OCI-LY7 (cell line): ENCODE results near the gene NOL9. TPM values are rescaled to one million over a fixed set of nuclear protein-coding genes. Genes with fewer than 3 reads are reported as not detected.

Experiments
- BruUV-seq: library from RNA; stranded (reverse); fragments of 400-500 nt; replicated peaks from 2 replicates; lab custom pipeline; 2021; lab: Mats Ljungman, UMichigan
- CTCF ChIA-PET: fragments of 300-600 bp; sonication (Branson Sonifier 250); formaldehyde crosslinking; loops from one replicate; lab custom pipeline; 2022; ENCODE audit warnings: antibody characterized with exemption; ENCODE audit not compliant: unreplicated experiment; lab: Charles Lee
- POLR2A ChIA-PET: fragments of 300-600 bp; sonication (Branson Sonifier 250); formaldehyde crosslinking; loops from one replicate; lab custom pipeline; 2022; ENCODE audit warnings: antibody characterized with exemption; lab: Charles Lee
- DNase-seq: peaks from one replicate; pipeline ENCODE4 v3.0.0-alpha.2; 2015; ENCODE audit warnings: low spot score
- H2AFZ ChIP-seq: fragments of 200-600 bp; sonication (generic), shearing (Covaris generic); 2 replicates; pipeline ENCODE4 v1.6.1; 2014; ENCODE audit warnings: mild to moderate bottlenecking, antibody characterized with exemption, low read length, moderate library complexity
- H3K27ac ChIP-seq: fragments of 200-600 bp; sonication (generic); 2 replicates; pipeline ENCODE4 v1.5.1; 2014; ENCODE audit warnings: mixed run types, low read depth, mild to moderate bottlenecking, moderate library complexity, low read length, inconsistent platforms; ENCODE audit not compliant: poor library complexity, severe bottlenecking
- H3K36me3 ChIP-seq: fragments of 200-600 bp; sonication (generic); 2 replicates; pipeline ENCODE4 v1.6.1; 2014; ENCODE audit warnings: mild to moderate bottlenecking, antibody characterized with exemption, low read length, moderate library complexity, mixed read lengths; ENCODE audit not compliant: insufficient read depth
- H3K4me1 ChIP-seq: fragments of 200-600 bp; sonication (generic); 2 replicates; pipeline ENCODE4 v1.5.1; 2014; ENCODE audit warnings: mild to moderate bottlenecking, low read length; ENCODE audit not compliant: insufficient read depth, poor library complexity, severe bottlenecking
- H3K4me2 ChIP-seq: fragments of 200-600 bp; sonication (generic); 2 replicates; pipeline ENCODE4 v1.6.1; 2014; ENCODE audit warnings: mild to moderate bottlenecking, low read length
- H3K4me3 ChIP-seq: fragments of 200-600 bp; sonication (generic); 2 replicates; pipeline ENCODE4 v1.5.1; 2014; ENCODE audit warnings: mild to moderate bottlenecking, low read depth, low read length; ENCODE audit not compliant: poor library complexity, severe bottlenecking
- H3K79me2 ChIP-seq: fragments of 200-600 bp; sonication (generic); 2 replicates; pipeline ENCODE4 v1.6.1; 2016; ENCODE audit warnings: low read depth, mild to moderate bottlenecking, low read length, moderate library complexity, mixed read lengths; ENCODE audit not compliant: insufficient read depth
- H3K9me2 ChIP-seq: fragments of 200-600 bp; sonication (generic); 2 replicates; pipeline ENCODE4 v1.6.1; 2016; ENCODE audit warnings: mild to moderate bottlenecking, low read length, mixed read lengths; ENCODE audit not compliant: insufficient read depth
- H3K9me3 ChIP-seq: fragments of 200-600 bp; sonication (generic); 2 replicates; pipeline ENCODE4 v1.6.1; 2014; ENCODE audit warnings: mild to moderate bottlenecking, mixed run types, low read length, mixed read lengths
- H4K20me1 ChIP-seq: fragments of 200-600 bp; sonication (generic); 2 replicates; pipeline ENCODE4 v1.6.1; 2014; ENCODE audit warnings: mild to moderate bottlenecking, antibody characterized with exemption, low read length, moderate library complexity, mixed read lengths; ENCODE audit not compliant: insufficient read depth
- CTCF ChIP-seq: fragments of 200-600 bp; sonication (generic); conservative IDR thresholded peaks from 2 replicates; pipeline ENCODE4 v1.5.1; 2014; ENCODE audit warnings: mild to moderate bottlenecking, antibody characterized with exemption, low read length, moderate library complexity, mixed read lengths
- EZH2phosphoT487 ChIP-seq: fragments of 200-600 bp; sonication (generic); IDR thresholded peaks from 2 replicates; pipeline ENCODE4 v1.6.1; 2018; ENCODE audit warnings: low read depth, borderline replicate concordance, mild to moderate bottlenecking, mixed run types, antibody characterized with exemption, low read length, moderate library complexity, mixed read lengths
- intact Hi-C: fragments of 100-400 bp; cut with micrococcal nuclease; formaldehyde crosslinking; loops from one replicate; pipeline ENCODE4 v1.10.0; 2022; ENCODE audit not compliant: unreplicated experiment
- total RNA-seq, 2 experiments: library from RNA; depleted of rRNA in 1 of 2; stranded (reverse); fragments of >200 nt in 1 of 2; shearing (Covaris generic) in 1 of 2; gene quantifications; 2 replicates each; pipeline ENCODE4 v1.2.3, GENCODE V29; 2014 to 2022

NOL9 gene
- total RNA-seq, 2 experiments from 2014 or later, result 39.1 to 58.8 TPM

GRCh38 chr1:6483017-6483760, 71.1 kb downstream of the NOL9 start:
- Histone ChIP-seq H3K79me2 (no peaks in the 10 kb centered on the region), H3K36me3 (no peaks in the 10 kb centered on the region), H2AFZ (no peak overlapping the region), H3K4me1 (no peaks in the 10 kb centered on the region), H3K4me2 (no peak overlapping the region), H3K9me3 (no peaks in the 10 kb centered on the region), H3K9me2 (no peaks in the 10 kb centered on the region), H4K20me1 (no peaks in the 10 kb centered on the region), H3K27ac (no peak overlapping the region), H3K4me3 (no peak overlapping the region)
- no peak for DNase-seq
- ChIA-PET POLR2A (no interaction called here), CTCF (no interaction called here)
- intact Hi-C loops, result loop anchor here (10.0 kb wide), 1 partner anchor 732 kb away; no protein-coding TSS in a partner anchor
- BruUV-seq, result no TSS peak
- TF ChIP-seq CTCF (peak; percentile 27; the same call in 1 of the 2 replicates), EZH2phosphoT487 (no peak)

- TF ChIP-seq CTCF (no peak), EZH2phosphoT487 (no peak)
- no peak overlapping the region for H3K4me2 ChIP-seq
Observed at GRCh38 chr1:6481820-6482219, 72.5 kb downstream of the NOL9 start.

More at GRCh38 chr1:6481820-6482219, 72.5 kb downstream of the NOL9 start:
- Histone ChIP-seq H3K36me3 (no peaks in the 10 kb centered on the region), H3K27ac (no peak overlapping the region), H2AFZ (no peak overlapping the region), H3K9me2 (no peaks in the 10 kb centered on the region), H3K79me2 (no peaks in the 10 kb centered on the region), H3K9me3 (no peaks in the 10 kb centered on the region), H3K4me1 (no peaks in the 10 kb centered on the region), H4K20me1 (no peaks in the 10 kb centered on the region), H3K4me3 (no peak overlapping the region)
- intact Hi-C loops, result loop anchor here (10.0 kb wide), 1 partner anchor 733 kb away; no protein-coding TSS in a partner anchor
- no TSS peak for BruUV-seq
- no peak for DNase-seq
- ChIA-PET POLR2A (no interaction called here), CTCF (no interaction called here)
